NOMO-1 treated with DMSO at 0.1 percent for 48 hours (cell line): ENCODE data around the gene ITGA3.
"Not testable (repeated sequence)": the region's sequence is repeated elsewhere in the genome, so short reads cannot be mapped to it uniquely, and the experiment has no call there.

Experiments used
- DNase-seq: peaks from one replicate; lab custom pipeline; 2025; ENCODE audit not compliant: unreplicated experiment; lab: John Stamatoyannopoulos, UW

The ITGA3 gene

GRCh38 chr17:50034498-50035364, 21.2 kb upstream of the ITGA3 start:
- DNase-seq = no peak

GRCh38 chr17:50035421-50035879, 20.5 kb upstream of the ITGA3 start:
- no peak for DNase-seq

GRCh38 chr17:50035945-50036344, 20.0 kb upstream of the ITGA3 start:
- no peak for DNase-seq

GRCh38 chr17:50036455-50037261, 19.3 kb upstream of the ITGA3 start:
- no peak for DNase-seq

GRCh38 chr17:50037321-50038107, 18.4 kb upstream of the ITGA3 start:
- no peak for DNase-seq

GRCh38 chr17:50039058-50039457, 16.9 kb upstream of the ITGA3 start:
- no peak for DNase-seq

GRCh38 chr17:50040496-50040895, 15.4 kb upstream of the ITGA3 start:
- not testable (repeated sequence) for DNase-seq

- DNase-seq = no peak
These were observed 13.7 kb upstream of the ITGA3 start for GRCh38 chr17:50042211-50042610.

- no peak for DNase-seq
These were observed 12.4 kb upstream of the ITGA3 start for GRCh38 chr17:50043290-50044148.

- no peak for DNase-seq
These were observed 11.4 kb upstream of the ITGA3 start for GRCh38 chr17:50044483-50044882.

- DNase-seq = no peak
These were observed 10.8 kb upstream of the ITGA3 start for GRCh38 chr17:50045154-50045553.

GRCh38 chr17:50046179-50046578, 9.7 kb upstream of the ITGA3 start:
- DNase-seq = no peak

GRCh38 chr17:50046667-50047066, 9.2 kb upstream of the ITGA3 start:
- DNase-seq = no peak

GRCh38 chr17:50047083-50047482, 8.8 kb upstream of the ITGA3 start:
- DNase-seq = no peak

GRCh38 chr17:50047488-50048126, 8.3 kb upstream of the ITGA3 start:
- DNase-seq = no peak

- no peak for DNase-seq
These were observed 7.7 kb upstream of the ITGA3 start for GRCh38 chr17:50048146-50048720.

- DNase-seq = no peak
These were observed 6.9 kb upstream of the ITGA3 start for GRCh38 chr17:50048988-50049387.

- no peak for DNase-seq
These were observed 6.3 kb upstream of the ITGA3 start for GRCh38 chr17:50049636-50050035.

GRCh38 chr17:50050431-50051032, 5.4 kb upstream of the ITGA3 start:
- no peak for DNase-seq
